GM21528 (cell line): ENCODE data around the gene BPIFB3.
"Not testable (repeated sequence)": the region's sequence is repeated elsewhere in the genome, so short reads cannot be mapped to it uniquely, and the experiment has no call there.

Experiments used
- ATAC-seq: cut with Tn5 transposase; IDR thresholded peaks from one replicate; pipeline ENCODE4 v1.9.1; 2021; ENCODE audit warnings: mild to moderate bottlenecking, moderate library complexity; ENCODE audit not compliant: unreplicated experiment, low FRiP score

BPIFB3 gene

GRCh38 chr20:33082546-33082945 lies 28.8 kb downstream of the BPIFB3 start:
- no peak for ATAC-seq

DNA sequence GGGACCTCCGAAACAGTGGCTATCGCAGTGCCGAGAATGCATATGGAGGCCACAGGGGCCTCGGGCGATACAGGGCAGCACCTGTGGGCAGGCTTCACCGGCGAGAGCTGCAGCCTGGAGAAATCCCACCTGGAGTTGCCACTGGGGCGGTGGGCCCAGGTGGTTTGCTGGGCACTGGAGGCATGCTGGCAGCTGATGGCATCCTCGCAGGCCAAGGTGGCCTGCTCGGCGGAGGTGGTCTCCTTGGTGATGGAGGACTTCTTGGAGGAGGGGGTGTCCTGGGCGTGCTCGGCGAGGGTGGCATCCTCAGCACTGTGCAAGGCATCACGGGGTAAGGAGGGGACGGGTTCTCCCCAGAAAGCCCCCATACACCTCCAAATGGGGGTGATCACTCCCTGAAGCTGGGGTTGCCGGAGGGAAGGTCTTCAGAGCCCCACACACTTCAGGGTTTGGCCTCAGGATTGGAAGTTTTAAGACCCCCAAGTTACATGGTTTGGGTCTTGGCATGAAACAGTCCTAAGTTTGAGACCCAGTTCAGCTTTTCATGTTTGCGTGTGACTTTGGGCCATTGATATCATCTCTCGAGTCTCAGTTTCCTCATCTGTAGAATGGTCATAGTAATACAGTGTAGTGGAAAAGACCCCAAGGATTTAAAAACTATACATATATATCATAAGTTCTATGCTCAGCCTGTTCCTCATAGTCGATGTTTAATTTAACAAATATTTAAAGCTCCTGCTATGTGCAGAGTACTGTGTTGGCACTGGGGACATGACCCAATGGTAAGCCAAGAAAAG lies 30.0 kb downstream of the BPIFB3 start:
- no peak for ATAC-seq

DNA sequence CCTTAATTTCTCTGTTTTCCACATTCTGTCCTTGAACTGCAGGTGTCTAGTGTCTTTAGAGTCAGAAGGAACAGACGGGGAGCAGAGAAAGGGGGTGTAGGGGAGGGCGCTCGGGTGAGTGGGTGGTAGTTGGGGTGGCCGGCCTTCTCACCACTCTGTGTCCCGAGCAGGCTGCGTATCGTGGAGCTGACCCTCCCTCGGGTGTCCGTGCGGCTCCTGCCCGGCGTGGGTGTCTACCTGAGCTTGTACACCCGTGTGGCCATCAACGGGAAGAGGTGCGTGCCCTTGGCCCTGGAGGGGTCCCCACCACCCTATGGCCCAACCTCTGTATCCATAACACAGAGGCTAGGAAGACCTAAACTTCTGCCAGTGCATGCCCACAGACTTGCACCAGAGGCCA lies 31.0 kb downstream of the BPIFB3 start:
- ATAC-seq, result no peak

GRCh38 chr20:33086052-33086722 lies 32.5 kb downstream of the BPIFB3 start:
- ATAC-seq, result no peak

DNA sequence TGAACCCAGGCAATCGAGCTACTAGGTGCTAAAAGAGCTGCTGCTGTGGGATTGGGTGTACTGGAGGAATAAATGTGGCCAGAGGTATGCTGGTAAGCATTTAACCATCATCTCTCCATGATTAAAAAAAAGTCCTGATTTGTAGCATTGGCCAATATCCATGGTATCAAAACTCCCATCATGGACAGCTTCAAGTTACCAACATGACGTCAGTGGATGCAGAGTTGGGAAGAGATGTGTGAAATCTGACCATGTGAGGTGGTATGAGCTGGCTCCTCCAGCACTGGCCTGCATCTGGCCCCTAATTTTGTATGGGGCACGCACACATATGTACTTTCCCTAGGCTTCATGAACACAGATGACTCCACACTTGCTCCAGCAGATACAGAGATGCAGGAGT lies 37.4 kb downstream of the BPIFB3 start:
- ATAC-seq, result no peak

- no peak for ATAC-seq
These were observed 38.0 kb downstream of the BPIFB3 start for GRCh38 chr20:33091693-33092092.

- no peak for ATAC-seq
These were observed 38.7 kb downstream of the BPIFB3 start for GRCh38 chr20:33092361-33092760.

DNA sequence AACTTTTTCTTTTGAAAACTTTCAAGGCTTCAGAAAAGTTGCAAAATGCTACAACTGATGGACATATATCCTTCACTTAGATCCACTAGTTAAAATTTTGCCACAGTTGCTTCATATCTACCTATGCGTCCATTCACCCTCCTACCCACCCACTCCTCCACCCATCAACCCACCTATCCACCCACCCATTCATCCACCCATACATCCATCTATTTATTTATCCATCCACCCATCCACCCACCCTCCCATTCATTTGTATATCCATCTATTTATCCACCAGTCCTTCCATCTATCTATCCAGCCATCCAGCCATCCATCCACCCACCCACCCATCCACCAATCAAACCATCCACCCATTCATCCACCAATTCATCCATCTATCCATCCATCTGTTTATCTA lies 39.4 kb downstream of the BPIFB3 start:
- no peak for ATAC-seq

- ATAC-seq, result no peak
These were observed 39.9 kb downstream of the BPIFB3 start for GRCh38 chr20:33093582-33093981.

DNA sequence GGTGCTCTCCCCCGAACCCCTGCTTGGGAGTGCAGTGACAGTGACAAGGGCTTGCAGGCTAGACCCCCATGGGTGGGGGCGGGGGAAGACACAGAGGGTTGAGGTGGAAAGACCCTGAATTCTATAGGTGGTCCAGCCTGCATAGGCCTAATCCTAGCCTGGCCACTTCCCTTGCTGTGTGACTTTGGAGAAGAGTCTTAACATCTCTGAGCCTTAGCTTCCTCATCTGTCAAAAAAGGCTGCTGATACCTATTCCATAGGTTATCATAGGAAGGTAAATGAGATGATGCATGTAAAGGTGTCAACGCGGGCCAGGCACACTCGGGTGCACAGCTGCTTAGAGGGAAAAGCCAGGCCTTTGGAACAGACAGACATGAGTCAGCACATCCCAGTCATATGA lies 41.5 kb downstream of the BPIFB3 start:
- ATAC-seq, result no peak

- ATAC-seq, result not testable (repeated sequence)
These were observed 42.3 kb downstream of the BPIFB3 start for GRCh38 chr20:33095902-33096584.

- ATAC-seq, result no peak
These were observed 43.3 kb downstream of the BPIFB3 start for GRCh38 chr20:33097001-33097400.

GRCh38 chr20:33099843-33100538 lies 46.3 kb downstream of the BPIFB3 start:
- ATAC-seq, result no peak

DNA sequence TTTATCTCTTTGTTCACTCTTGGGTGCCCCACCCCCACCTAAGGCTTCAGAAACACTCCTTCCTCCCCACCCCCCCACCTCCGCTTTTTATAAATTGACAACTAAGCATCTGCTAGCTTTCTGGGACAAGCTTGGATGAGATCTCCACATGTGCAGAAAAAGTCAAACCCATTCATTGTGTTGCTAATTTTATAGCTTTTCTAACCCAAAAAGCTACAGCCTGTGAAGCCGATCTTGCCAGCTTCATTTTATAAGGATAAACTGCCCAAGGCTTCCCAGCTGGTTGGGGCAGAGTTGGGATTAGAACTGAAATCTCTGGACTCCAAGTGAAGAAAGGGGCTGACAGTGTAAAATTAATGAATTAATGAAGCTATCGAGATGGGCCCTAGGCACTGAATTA lies 49.9 kb downstream of the BPIFB3 start:
- no peak for ATAC-seq

GRCh38 chr20:33104336-33104735 lies 50.6 kb downstream of the BPIFB3 start:
- ATAC-seq, result no peak

DNA sequence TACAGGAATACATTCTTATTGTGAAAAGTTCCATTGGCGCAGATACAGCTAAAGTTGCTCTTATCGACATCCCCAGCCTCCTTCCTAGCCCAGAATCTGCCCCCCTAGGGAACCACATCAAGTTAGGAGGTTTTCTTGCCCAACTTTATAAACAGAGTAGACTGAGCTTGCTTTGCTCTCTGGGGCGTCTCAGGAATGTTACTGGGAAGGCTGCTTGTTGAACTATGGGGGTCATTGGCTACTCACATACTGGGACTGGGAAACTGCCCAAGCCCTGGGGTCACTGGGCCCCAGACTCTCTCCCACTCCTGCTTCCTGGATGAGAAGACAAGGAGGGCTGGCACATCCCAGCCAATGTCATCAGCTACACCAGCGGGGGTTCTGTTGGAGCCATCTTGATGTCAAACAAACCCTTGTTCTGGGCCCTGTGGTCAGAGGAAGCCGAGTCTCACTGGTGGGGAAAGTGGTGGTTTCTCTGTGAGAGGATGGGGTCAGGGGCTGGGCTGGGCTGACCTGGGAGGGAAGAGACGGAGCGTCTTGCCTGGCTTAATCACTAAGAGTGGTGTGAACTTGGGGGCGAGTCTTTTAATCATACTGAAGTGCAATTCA lies 51.7 kb downstream of the BPIFB3 start:
- ATAC-seq, result no peak

- ATAC-seq, result not testable (repeated sequence)
These were observed 52.4 kb downstream of the BPIFB3 start for GRCh38 chr20:33106058-33106620.

- ATAC-seq, result no peak
These were observed 55.0 kb downstream of the BPIFB3 start for GRCh38 chr20:33108661-33109060.

DNA sequence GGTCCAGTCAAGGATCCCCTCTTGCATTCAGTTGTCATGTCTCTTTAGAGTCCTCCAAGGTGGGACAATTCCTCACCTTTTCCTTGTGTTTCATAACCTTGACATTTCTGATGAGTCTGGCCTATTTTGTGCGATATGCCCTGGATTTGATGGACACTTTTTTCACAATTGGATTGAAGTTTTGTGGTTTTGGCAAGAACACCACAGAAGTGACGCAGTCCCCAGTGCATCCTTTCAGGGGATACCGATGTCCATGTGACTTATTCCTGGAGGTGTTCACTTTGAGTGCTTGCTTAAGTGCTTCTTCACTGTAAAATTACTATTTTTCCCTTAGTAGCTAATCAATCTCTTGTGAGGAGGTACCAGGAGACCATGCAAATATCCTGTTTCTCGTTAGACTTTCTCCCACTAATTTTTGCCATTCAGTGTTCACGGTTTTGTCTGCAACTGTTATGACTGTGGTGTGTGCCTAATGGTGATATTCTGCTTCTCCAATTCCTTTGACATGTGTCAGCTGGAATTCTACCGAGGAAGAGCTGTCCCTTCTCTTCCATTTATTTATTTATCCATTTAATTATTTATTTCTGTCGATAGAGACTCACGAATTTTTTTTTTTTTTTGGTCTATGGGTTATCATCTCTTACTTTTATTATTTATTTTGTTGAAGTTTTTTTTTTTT lies 56.6 kb downstream of the BPIFB3 start:
- no peak for ATAC-seq

GRCh38 chr20:33111306-33111705 lies 57.6 kb downstream of the BPIFB3 start:
- ATAC-seq, result no peak
